ENCODE results near the gene RAB37.

RAB37 gene

GRCh38 chr17:74736513-74737298 is at the start of gene RAB37:
Gene RAB37 (plus strand): TSS chr17:74737256. CDS start chr17:74737273, 17 bp downstream.
- in situ Hi-C loops (cut with MboI; ENCODE audit: low sequenced_read_pairs), result no loop called here

GRCh38 chr17:74687886-74688285 is 49.2 kb upstream of the RAB37 start:
- in situ Hi-C loops (cut with MboI; ENCODE audit: low sequenced_read_pairs), result no loop called here

GRCh38 chr17:74690409-74690825 is 46.6 kb upstream of the RAB37 start:
- in situ Hi-C loops (cut with MboI; ENCODE audit: low sequenced_read_pairs), result no loop called here

- in situ Hi-C loops (cut with MboI; ENCODE audit: low sequenced_read_pairs), result no loop called here
Observed at GRCh38 chr17:74691151-74691550, 45.9 kb upstream of the RAB37 start.

GRCh38 chr17:74694081-74694480 is 43.0 kb upstream of the RAB37 start:
- in situ Hi-C loops (cut with MboI; ENCODE audit: low sequenced_read_pairs), result no loop called here

GRCh38 chr17:74695629-74696028 is 41.4 kb upstream of the RAB37 start:
- in situ Hi-C loops (cut with MboI; ENCODE audit: low sequenced_read_pairs), result no loop called here

GRCh38 chr17:74697515-74697914 is 39.5 kb upstream of the RAB37 start:
- in situ Hi-C loops (cut with MboI; ENCODE audit: low sequenced_read_pairs), result no loop called here

- in situ Hi-C loops (cut with MboI; ENCODE audit: low sequenced_read_pairs), result no loop called here
Observed at GRCh38 chr17:74698069-74698468, 39.0 kb upstream of the RAB37 start.

- in situ Hi-C loops (cut with MboI; ENCODE audit: low sequenced_read_pairs), result no loop called here
Observed at GRCh38 chr17:74699236-74699635, 37.8 kb upstream of the RAB37 start.

GRCh38 chr17:74702116-74702871 is 34.8 kb upstream of the RAB37 start:
- in situ Hi-C loops (cut with MboI; ENCODE audit: low sequenced_read_pairs), result no loop called here

- in situ Hi-C loops (cut with MboI; ENCODE audit: low sequenced_read_pairs), result no loop called here
Observed at GRCh38 chr17:74703311-74703710, 33.7 kb upstream of the RAB37 start.

GRCh38 chr17:74704544-74704943 is 32.5 kb upstream of the RAB37 start:
- in situ Hi-C loops (cut with MboI; ENCODE audit: low sequenced_read_pairs), result no loop called here

- in situ Hi-C loops (cut with MboI; ENCODE audit: low sequenced_read_pairs), result no loop called here
Observed at GRCh38 chr17:74711058-74711824, 25.8 kb upstream of the RAB37 start.

GRCh38 chr17:74712301-74712700 is 24.8 kb upstream of the RAB37 start:
- in situ Hi-C loops (cut with MboI; ENCODE audit: low sequenced_read_pairs), result no loop called here

- in situ Hi-C loops (cut with MboI; ENCODE audit: low sequenced_read_pairs), result no loop called here
Observed at GRCh38 chr17:74712756-74713155, 24.3 kb upstream of the RAB37 start, which contains the start of gene CD300LF. Gene CD300LF (minus strand): TSS chr17:74712923. CDS start chr17:74712866, 57 bp downstream.

GRCh38 chr17:74713171-74713755 is 23.8 kb upstream of the RAB37 start:
- in situ Hi-C loops (cut with MboI; ENCODE audit: low sequenced_read_pairs), result no loop called here

- in situ Hi-C loops (cut with MboI; ENCODE audit: low sequenced_read_pairs), result no loop called here
Observed at GRCh38 chr17:74715144-74715543, 21.9 kb upstream of the RAB37 start.

GRCh38 chr17:74720506-74720905 is 16.6 kb upstream of the RAB37 start:
- in situ Hi-C loops (cut with MboI; ENCODE audit: low sequenced_read_pairs), result no loop called here

- in situ Hi-C loops (cut with MboI; ENCODE audit: low sequenced_read_pairs), result no loop called here
Observed at GRCh38 chr17:74722782-74723181, 14.3 kb upstream of the RAB37 start.

- in situ Hi-C loops (cut with MboI; ENCODE audit: low sequenced_read_pairs), result no loop called here
Observed at GRCh38 chr17:74723891-74724290, 13.2 kb upstream of the RAB37 start.

- in situ Hi-C loops (cut with MboI; ENCODE audit: low sequenced_read_pairs), result no loop called here
Observed at GRCh38 chr17:74725111-74725510, 11.9 kb upstream of the RAB37 start.

All from HL-60/S4 treated with retinoic acid at 250 ng/mL for 4 days and 3 days (cell line).